Activated T-cell treated with anti-CD3 and anti-CD28 coated beads, Interleukin-2, amount 50 U/mL, for 1 hour (primary cell): ENCODE results near the gene PPP1R36.
"Not testable (repeated sequence)": the region's sequence is repeated elsewhere in the genome, so short reads cannot be mapped to it uniquely, and the experiment has no call there.

Source experiments
- DNase-seq: peaks from one replicate; pipeline ENCODE4 v3.0.0-alpha.2; 2020

Gene PPP1R36

GRCh38 chr14:64522591-64523355 is 27.0 kb upstream of the PPP1R36 start:
- DNase-seq = no peak

- DNase-seq = no peak
Observed at GRCh38 chr14:64525354-64525753, 24.4 kb upstream of the PPP1R36 start.

DNA sequence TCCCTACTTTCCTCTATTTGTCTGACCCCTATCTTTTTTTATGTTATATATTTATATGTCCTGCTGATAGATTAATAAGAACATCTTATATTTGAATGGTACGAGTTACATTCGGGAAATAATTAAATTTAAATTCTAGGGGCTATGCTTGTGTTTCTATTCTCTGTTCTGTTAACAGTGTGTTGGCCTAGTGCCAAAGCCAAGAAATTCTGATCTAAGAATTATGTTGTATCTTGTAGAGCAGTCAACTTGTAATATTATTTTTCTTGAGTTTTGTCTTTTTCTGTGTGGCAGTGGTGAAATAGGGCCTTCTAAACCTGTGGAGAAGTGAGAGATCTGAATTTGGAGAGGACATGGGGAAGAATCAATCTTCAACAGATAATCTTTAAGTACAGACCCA is 18.2 kb upstream of the PPP1R36 start:
- DNase-seq = no peak

DNA sequence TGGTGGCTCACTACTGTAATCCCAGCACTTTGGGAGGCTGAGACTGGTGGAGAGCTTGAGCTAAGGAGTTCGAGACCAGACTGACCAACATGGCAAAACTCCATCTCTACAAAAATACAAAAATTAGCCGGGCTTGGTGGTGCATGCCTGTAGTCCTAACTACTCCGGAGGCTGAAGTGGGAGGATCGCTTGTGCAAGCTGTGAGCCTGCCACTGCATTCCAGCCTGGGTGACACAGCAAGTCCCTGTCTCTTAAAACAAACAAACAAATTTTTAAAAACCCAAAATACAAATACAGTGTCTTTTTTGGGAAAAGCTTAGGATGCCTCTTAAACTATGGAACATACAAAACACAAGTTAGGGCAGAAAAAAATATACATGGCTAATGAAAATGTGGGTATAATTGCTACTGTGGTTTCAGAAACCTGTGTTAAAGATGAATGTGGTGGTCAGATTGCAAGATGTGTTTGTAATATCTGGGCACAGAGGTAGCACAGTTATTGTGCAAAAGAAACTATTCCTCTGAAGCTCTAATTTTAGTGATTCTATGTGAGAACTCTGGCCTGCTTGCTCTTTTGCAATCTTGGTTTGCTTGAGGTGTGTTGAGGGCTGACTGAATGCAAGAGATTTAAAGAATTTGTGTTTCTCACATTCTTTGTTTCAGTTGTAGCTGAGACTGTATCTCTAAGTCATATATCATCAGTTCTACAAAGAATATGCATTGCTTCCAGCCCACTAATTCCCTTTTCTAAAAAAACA is 13.1 kb upstream of the PPP1R36 start:
- DNase-seq = no peak

- DNase-seq = peak; percentile 93
Observed at GRCh38 chr14:64540208-64541202, 9.3 kb upstream of the PPP1R36 start, which contains the start of gene HSPA2. HSPA2 (plus strand) TSS chr14:64540741; CDS start chr14:64540850, 109 bp downstream.

DNA sequence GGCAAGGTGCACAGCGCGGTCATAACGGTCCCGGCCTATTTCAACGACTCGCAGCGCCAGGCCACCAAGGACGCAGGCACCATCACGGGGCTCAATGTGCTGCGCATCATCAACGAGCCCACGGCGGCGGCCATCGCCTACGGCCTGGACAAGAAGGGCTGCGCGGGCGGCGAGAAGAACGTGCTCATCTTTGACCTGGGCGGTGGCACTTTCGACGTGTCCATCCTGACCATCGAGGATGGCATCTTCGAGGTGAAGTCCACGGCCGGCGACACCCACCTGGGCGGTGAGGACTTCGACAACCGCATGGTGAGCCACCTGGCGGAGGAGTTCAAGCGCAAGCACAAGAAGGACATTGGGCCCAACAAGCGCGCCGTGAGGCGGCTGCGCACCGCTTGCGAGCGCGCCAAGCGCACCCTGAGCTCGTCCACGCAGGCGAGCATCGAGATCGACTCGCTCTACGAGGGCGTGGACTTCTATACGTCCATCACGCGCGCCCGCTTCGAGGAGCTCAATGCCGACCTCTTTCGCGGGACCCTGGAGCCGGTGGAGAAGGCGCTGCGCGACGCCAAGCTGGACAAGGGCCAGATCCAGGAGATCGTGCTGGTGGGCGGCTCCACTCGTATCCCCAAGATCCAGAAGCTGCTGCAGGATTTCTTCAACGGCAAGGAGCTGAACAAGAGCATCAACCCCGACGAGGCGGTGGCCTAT is 8.3 kb upstream of the PPP1R36 start:
- DNase-seq = peak; percentile 42

- peak; percentile 29 for DNase-seq
Observed at GRCh38 chr14:64541972-64542835, 7.6 kb upstream of the PPP1R36 start.

- no peak for DNase-seq
Observed at GRCh38 chr14:64542836-64543201, 6.9 kb upstream of the PPP1R36 start.

- DNase-seq = no peak
Observed at GRCh38 chr14:64544607-64545312, 5.0 kb upstream of the PPP1R36 start.

GRCh38 chr14:64549016-64549415 is 745 bp upstream of the PPP1R36 start:
- no peak for DNase-seq

GRCh38 chr14:64550621-64551333 is 1.0 kb downstream of the PPP1R36 start:
- DNase-seq = no peak

GRCh38 chr14:64554556-64554955 is 4.8 kb downstream of the PPP1R36 start:
- DNase-seq = no peak

GRCh38 chr14:64556526-64556925 is 6.8 kb downstream of the PPP1R36 start:
- no peak for DNase-seq

- DNase-seq = not testable (repeated sequence)
Observed at GRCh38 chr14:64558216-64558615, 8.5 kb downstream of the PPP1R36 start.

DNA sequence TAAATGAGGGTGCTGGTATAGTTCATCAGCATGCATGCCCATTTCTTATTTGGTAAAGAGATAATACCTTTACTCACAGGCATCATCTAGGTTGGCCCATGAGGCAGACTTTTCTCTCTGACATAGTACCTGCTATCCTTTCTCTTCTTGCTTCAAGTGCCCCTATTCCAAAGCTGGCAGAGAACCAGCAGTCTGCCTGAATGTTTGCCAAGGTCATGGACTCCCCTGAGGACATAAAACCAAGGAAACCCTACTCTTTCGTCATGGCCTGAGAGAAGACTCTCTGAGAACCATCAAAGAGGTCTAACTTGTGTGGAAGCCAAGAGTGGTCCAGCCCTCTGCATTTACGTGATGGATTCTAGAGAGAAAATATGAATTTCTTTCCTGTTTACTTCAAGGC is 11.9 kb downstream of the PPP1R36 start:
- DNase-seq = no peak

- DNase-seq = no peak
Observed at GRCh38 chr14:64562436-64562835, 12.7 kb downstream of the PPP1R36 start.

- no peak for DNase-seq
Observed at GRCh38 chr14:64563696-64564095, 13.9 kb downstream of the PPP1R36 start.

GRCh38 chr14:64566651-64567122 is 16.9 kb downstream of the PPP1R36 start:
- no peak for DNase-seq

DNA sequence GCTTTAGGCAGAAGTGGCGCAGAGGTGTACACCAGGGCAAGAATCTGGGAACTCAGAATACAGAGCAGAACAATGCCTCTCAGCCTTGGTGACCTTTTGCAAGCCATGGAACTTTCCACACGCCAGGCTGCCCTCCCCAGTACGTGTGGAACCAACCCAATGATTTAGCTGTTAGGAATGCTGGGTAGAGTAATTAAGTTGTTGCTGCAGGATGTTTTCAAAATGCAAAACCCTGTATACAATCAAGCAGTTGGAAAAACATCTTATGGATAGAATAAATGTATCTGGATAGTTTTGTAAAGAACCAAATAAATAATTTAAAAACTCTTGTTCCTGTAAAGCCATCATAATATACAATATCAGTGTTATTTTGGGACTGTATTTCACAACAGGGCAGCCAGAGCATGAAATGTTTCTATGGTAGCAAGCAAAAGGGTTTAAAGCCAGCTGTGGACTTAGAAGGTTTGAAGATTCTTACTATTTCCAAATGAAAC is 19.4 kb downstream of the PPP1R36 start:
- DNase-seq = no peak

- DNase-seq = not testable (repeated sequence)
Observed at GRCh38 chr14:64569646-64570045, 19.9 kb downstream of the PPP1R36 start.
